Measurements from ENCODE around the gene HSH2D.

- TF ChIP-seq GATA2 (IDR thresholded peaks at IDR 0.05; ENCODE audit: low read depth, low read length), result no peak
- TF ChIP-seq GATA3 (IDR thresholded peaks at IDR 0.05; ENCODE audit: low read depth, low read length), result no peak
These were observed 22.3 kb upstream of the HSH2D start for GRCh38 chr19:16121141-16121540.

Measured in SH-SY5Y (cell line).